ENCODE data around the gene BABAM1. TPM values are rescaled to one million over a fixed set of nuclear protein-coding genes. Genes with fewer than 3 reads are reported as not detected.

Gene BABAM1
- total RNA-seq, 2 experiments from 2014 or later, result 107 to 112 TPM

- Mint-ChIP-seq H3K36me3 (peaks cover 3% of the 10 kb centered on the region), H3K4me1 (peaks cover 24% of the 10 kb centered on the region), H3K27ac (no peak overlapping the region), H3K4me3 (no peak overlapping the region), H3K9me3 (no peaks in the 10 kb centered on the region), H3K27me3 (no peaks in the 10 kb centered on the region)
- no peak for DNase-seq
Measured at GRCh38 chr19:17300992-17301619, 33.9 kb downstream of the BABAM1 start.

GRCh38 chr19:17302391-17303166 is 35.3 kb downstream of the BABAM1 start:
- Mint-ChIP-seq H3K27ac (no peak overlapping the region), H3K27me3 (no peaks in the 10 kb centered on the region)

GRCh38 chr19:17303167-17303939 is 36.1 kb downstream of the BABAM1 start, which contains the start of gene ABHD8:
Gene ABHD8, minus strand, starts transcription at chr19:17303425. Its CDS starts 1,809 bp downstream, at chr19:17301616.
- DNase-seq, result peak; percentile 93
- H3K27ac Mint-ChIP-seq, result peak within 1 kb of the TSS; percentile 8
- H3K9me3 Mint-ChIP-seq, result no peaks in the 10 kb centered on the region
- H3K4me3 Mint-ChIP-seq, result peak within 1 kb of the TSS; percentile 66
- H3K36me3 Mint-ChIP-seq, result peaks cover 13% of the 10 kb centered on the region
- peaks cover 30% of the 10 kb centered on the region for H3K4me1 Mint-ChIP-seq
- no peaks in the 10 kb centered on the region for H3K27me3 Mint-ChIP-seq

More at GRCh38 chr19:17302391-17303166, 35.3 kb downstream of the BABAM1 start:
- no peaks in the 10 kb centered on the region for H3K9me3 Mint-ChIP-seq
- H3K36me3 Mint-ChIP-seq, result peaks cover 10% of the 10 kb centered on the region
- peak; percentile 21 for DNase-seq
- peaks cover 25% of the 10 kb centered on the region for H3K4me1 Mint-ChIP-seq
- peak overlapping the region; percentile 66 for H3K4me3 Mint-ChIP-seq

DNA sequence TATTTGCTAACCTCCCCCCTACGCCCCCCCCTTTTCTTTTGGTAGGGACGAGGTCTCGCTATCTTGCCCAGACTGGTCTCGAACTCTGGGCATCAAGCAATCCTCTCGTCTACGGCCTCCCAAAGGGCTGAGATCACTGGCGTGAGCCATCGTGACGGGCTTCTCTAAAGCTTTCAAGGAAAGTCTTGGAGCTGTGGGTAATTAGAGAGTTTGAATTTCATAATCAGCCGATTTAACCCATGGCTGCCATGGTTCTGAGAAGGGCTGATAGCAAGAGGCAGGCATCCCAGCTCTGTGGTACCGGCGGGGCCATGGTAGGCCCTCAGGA is 36.7 kb downstream of the BABAM1 start:
- H3K9me3 Mint-ChIP-seq, result no peaks in the 10 kb centered on the region
- no peaks in the 10 kb centered on the region for H3K27me3 Mint-ChIP-seq
- peaks cover 30% of the 10 kb centered on the region for H3K4me1 Mint-ChIP-seq
- peaks cover 13% of the 10 kb centered on the region for H3K36me3 Mint-ChIP-seq
- DNase-seq, result no peak
- H3K27ac Mint-ChIP-seq, result peak overlapping the region; percentile 8
- peak overlapping the region; percentile 66 for H3K4me3 Mint-ChIP-seq

DNA sequence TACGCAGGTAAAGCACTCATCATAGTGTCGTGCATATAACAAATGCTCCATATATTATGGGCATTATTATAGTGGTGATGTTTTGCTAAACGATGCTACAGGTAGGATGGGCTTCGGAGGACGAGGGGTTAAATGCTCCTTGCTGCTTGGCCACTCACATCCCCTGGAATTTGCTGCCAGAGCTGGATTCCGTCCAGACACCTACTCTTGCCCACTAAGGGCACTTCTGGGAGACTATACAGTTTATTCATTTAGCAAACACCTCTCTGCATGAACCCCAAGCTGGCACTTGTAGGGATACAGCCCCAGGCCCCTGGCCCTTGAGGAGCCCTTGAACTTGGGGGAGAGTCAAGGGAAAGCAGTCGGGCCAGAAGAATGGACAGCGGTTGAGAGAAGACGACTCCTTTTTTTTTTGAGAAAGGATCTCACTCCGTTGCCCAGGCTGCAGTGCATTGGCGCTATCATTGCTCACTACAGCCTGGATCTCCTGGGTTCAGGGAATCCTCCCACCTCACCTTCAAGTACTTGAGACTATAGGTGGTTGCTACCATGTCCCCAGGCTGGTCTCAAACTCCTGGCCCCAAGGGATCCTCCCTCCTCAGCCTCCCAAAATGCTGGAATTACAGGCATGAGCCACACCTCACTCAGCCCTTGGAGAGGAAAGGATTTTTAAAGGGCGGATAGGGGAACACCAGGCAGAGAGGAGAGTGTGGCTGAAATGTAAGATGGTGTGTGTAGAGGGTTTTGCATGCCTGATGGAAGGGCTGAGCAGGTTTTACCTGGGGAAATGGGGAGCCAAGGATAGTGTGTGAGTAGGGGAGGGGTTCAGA is 37.4 kb downstream of the BABAM1 start:
- peak overlapping the region; percentile 91 for H3K4me3 Mint-ChIP-seq
- H3K27me3 Mint-ChIP-seq, result no peaks in the 10 kb centered on the region
- H3K9me3 Mint-ChIP-seq, result no peaks in the 10 kb centered on the region
- peaks cover 15% of the 10 kb centered on the region for H3K36me3 Mint-ChIP-seq
- peak overlapping the region; percentile 91 for H3K27ac Mint-ChIP-seq
- no peak for DNase-seq
- H3K4me1 Mint-ChIP-seq, result peaks cover 33% of the 10 kb centered on the region

DNA sequence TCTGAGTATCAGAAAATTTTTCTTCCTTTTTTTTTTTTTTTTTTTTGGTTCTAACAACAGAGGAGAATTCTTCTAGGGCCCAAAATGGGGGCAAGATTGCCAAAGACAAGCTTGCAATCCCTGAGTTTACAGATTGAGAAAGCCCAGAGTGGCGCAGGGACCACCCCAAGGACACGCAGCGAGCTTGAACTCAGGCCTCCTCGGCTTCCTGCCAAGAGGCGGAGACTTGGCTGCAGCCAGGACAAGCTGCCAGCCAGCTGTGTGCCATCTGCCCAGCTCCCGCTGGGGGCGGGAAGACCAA is 37.9 kb downstream of the BABAM1 start:
- H3K27ac Mint-ChIP-seq, result peak overlapping the region; percentile 91
- peak overlapping the region; percentile 91 for H3K4me3 Mint-ChIP-seq
- no peaks in the 10 kb centered on the region for H3K9me3 Mint-ChIP-seq
- peaks cover 34% of the 10 kb centered on the region for H3K4me1 Mint-ChIP-seq
- peaks cover 15% of the 10 kb centered on the region for H3K36me3 Mint-ChIP-seq
- DNase-seq, result no peak
- H3K27me3 Mint-ChIP-seq, result no peaks in the 10 kb centered on the region

- peak; percentile 95 for DNase-seq
- Mint-ChIP-seq H3K4me1 (peaks cover 39% of the 10 kb centered on the region), H3K4me3 (peak within 1 kb of the TSS; percentile 91), H3K36me3 (peaks cover 16% of the 10 kb centered on the region), H3K27ac (peak within 1 kb of the TSS; percentile 91), H3K9me3 (no peaks in the 10 kb centered on the region), H3K27me3 (no peaks in the 10 kb centered on the region)
Measured at GRCh38 chr19:17305517-17306284, 38.5 kb downstream of the BABAM1 start, which contains the start of gene MRPL34. Gene MRPL34, plus strand, starts transcription at chr19:17305872. Its CDS starts 21 bp downstream, at chr19:17305893.

DNA sequence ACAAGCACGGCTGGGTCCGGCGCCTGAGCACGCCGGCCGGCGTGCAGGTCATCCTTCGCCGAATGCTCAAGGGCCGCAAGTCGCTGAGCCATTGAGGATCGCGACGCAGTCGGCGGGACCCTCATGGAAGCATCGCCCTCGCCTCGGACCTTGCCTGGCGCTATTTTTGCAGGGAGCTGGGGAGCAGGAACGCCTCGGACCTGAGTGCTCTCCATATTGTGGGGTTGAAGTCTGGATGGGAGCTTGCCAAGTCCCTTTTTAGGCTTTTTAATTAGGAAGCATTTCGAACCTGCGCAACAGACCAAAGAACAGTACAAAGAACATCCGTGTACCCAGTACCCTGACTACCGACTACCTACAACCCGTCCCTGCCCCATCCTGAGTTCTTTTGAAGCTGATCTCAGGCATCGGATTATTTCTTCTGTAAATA is 39.1 kb downstream of the BABAM1 start:
- H3K4me1 Mint-ChIP-seq, result peaks cover 42% of the 10 kb centered on the region
- DNase-seq, result no peak
- H3K36me3 Mint-ChIP-seq, result peaks cover 18% of the 10 kb centered on the region
- H3K9me3 Mint-ChIP-seq, result no peaks in the 10 kb centered on the region
- H3K27me3 Mint-ChIP-seq, result no peaks in the 10 kb centered on the region
- H3K27ac Mint-ChIP-seq, result peak overlapping the region; percentile 91
- H3K4me3 Mint-ChIP-seq, result peak overlapping the region; percentile 91

- Mint-ChIP-seq H3K4me3 (peak overlapping the region; percentile 91), H3K36me3 (peaks cover 19% of the 10 kb centered on the region), H3K27me3 (no peaks in the 10 kb centered on the region), H3K9me3 (no peaks in the 10 kb centered on the region), H3K27ac (peak overlapping the region; percentile 40), H3K4me1 (peaks cover 39% of the 10 kb centered on the region)
- no peak for DNase-seq
Measured at GRCh38 chr19:17307876-17308377, 40.7 kb downstream of the BABAM1 start.

- H3K9me3 Mint-ChIP-seq, result no peaks in the 10 kb centered on the region
- H3K4me1 Mint-ChIP-seq, result peaks cover 35% of the 10 kb centered on the region
- H3K36me3 Mint-ChIP-seq, result peaks cover 19% of the 10 kb centered on the region
- DNase-seq, result peak; percentile 98
- H3K27ac Mint-ChIP-seq, result peak within 1 kb of the TSS; percentile 94
- H3K4me3 Mint-ChIP-seq, result peak within 1 kb of the TSS; percentile 98
- H3K27me3 Mint-ChIP-seq, result no peaks in the 10 kb centered on the region
Measured at GRCh38 chr19:17309198-17309964, 42.1 kb downstream of the BABAM1 start, which contains the start of gene DDA1. Gene DDA1, plus strand, starts transcription at chr19:17309563. Its CDS starts 92 bp downstream, at chr19:17309655.

- Mint-ChIP-seq H3K27ac (peak overlapping the region; percentile 94), H3K9me3 (no peaks in the 10 kb centered on the region), H3K36me3 (peaks cover 19% of the 10 kb centered on the region), H3K4me1 (peaks cover 32% of the 10 kb centered on the region), H3K27me3 (no peaks in the 10 kb centered on the region), H3K4me3 (peak overlapping the region; percentile 98)
- peak; percentile 36 for DNase-seq
Measured at GRCh38 chr19:17309965-17310461, 42.8 kb downstream of the BABAM1 start.

GRCh38 chr19:17311455-17312188 is 44.4 kb downstream of the BABAM1 start:
- no peaks in the 10 kb centered on the region for H3K27me3 Mint-ChIP-seq
- peak overlapping the region; percentile 2 for H3K27ac Mint-ChIP-seq
- H3K4me3 Mint-ChIP-seq, result peak overlapping the region; percentile 11
- no peaks in the 10 kb centered on the region for H3K9me3 Mint-ChIP-seq
- no peak for DNase-seq
- peaks cover 29% of the 10 kb centered on the region for H3K4me1 Mint-ChIP-seq
- H3K36me3 Mint-ChIP-seq, result peaks cover 24% of the 10 kb centered on the region
